ENCODE measurements around the gene RAMACL.

Gene RAMACL

DNA sequence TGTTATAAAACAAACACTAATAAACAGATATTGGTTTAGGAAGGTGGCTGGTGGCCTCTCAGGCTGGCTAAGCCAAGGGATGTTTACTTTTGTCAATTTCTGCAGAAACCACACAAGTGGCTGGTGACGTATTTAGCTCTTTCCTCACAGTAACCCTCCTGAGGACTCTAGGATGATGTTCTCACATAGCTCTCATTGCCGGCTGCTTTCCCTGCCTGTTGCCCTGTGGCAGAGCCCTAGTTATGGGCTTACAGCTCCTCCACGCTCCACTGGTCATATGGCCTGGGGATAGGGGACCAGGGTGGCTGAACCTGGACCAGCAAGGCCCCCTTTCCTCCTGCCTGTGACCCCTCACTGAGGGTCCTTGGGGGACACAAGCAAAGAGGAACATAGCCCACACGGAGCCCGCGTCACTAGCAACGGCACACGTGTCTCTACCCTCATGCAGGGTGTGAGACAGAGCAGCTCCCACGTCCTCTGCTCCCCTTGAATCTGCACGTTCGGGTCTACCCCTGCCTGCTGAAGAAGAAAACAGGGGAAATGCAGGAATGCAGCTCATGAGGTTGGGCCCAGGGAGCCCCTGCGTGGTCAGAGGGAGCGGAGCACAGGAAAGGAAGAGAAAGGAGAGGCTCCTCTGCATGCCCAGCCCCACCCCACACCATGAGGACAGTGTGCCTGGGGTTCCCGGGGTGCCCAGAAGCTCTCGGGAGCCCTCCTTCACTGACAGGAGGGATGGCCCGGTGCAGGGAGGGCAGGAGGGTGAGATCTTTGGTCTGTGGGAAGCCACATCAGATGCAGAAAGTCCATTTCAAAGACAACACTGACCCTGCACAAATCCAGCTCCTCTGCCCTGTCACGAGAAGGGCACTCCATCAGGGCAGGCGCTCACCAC is 13.9 kb downstream of the RAMACL start:
- DNase-seq (ENCODE audit: extremely low read depth, low read depth): no peak
- TF ChIP-seq, protein P1, sequence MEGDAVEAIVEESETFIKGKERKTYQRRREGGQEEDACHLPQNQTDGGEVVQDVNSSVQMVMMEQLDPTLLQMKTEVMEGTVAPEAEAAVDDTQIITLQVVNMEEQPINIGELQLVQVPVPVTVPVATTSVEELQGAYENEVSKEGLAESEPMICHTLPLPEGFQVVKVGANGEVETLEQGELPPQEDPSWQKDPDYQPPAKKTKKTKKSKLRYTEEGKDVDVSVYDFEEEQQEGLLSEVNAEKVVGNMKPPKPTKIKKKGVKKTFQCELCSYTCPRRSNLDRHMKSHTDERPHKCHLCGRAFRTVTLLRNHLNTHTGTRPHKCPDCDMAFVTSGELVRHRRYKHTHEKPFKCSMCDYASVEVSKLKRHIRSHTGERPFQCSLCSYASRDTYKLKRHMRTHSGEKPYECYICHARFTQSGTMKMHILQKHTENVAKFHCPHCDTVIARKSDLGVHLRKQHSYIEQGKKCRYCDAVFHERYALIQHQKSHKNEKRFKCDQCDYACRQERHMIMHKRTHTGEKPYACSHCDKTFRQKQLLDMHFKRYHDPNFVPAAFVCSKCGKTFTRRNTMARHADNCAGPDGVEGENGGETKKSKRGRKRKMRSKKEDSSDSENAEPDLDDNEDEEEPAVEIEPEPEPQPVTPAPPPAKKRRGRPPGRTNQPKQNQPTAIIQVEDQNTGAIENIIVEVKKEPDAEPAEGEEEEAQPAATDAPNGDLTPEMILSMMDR (IDR thresholded peaks at IDR 0.05; ENCODE audit: low read depth, low read length): no peak

DNA sequence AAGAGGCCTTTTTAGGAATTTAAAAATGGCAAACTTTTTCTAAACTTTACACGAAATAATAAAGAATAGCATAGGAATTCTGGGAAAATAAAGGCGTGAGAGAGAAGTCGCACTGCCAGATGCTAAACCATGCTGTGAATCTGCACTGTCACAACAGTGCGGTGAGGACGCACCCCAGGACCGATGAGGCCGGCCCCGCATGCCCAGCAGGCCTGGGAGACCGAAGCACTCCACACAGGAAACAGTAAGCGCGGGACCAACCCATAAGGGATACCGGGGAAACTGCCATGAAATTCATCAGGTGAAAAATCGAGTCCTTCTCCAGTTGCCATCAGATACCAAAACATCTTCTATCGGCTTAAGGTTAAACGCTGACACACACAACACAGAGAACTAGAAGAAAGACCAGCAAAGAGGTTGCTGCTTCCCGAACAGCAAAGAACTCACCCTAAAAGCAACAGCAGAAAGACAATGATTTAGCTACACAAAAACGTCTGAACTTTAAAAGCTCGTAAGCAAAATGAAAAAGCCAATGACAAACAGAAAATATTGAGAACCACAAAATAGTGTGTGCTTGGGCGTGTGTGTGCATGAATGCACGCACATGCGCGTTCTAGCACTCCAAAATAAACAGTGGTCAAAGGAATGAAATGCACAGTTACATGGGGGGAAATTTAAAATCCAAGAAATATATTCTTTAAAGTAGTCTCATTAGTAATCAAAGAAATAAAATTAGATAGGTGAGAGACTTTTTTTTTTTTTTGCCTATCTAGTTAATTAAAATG is 15.4 kb downstream of the RAMACL start:
- no peak for DNase-seq (ENCODE audit: extremely low read depth, low read depth)
- TF ChIP-seq, protein P1 (IDR thresholded peaks at IDR 0.05; ENCODE audit: low read depth, low read length): no peak

DNA sequence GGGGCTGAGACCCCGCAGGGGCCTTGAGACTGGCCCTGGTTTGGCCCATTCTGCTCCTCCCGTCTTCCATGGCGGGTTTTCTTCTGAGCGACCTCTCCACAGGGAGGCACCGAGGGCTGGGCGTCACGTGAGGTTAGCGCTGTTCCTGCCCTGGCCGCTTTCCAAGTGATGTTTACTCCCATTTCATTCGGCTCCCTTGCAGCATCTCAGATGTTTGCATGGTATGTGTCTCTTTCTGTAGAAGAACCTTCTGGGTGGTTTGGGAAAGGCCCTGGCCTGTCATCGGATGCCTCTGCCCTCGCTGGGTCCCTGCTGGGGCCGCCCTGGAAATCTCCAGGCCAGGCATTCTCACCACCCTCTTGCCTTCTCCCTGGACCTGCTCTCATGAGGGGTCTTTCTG is 17.3 kb downstream of the RAMACL start:
- DNase-seq (ENCODE audit: extremely low read depth, low read depth): no peak
- TF ChIP-seq, protein P1 (IDR thresholded peaks at IDR 0.05; ENCODE audit: low read depth, low read length): no peak

DNA sequence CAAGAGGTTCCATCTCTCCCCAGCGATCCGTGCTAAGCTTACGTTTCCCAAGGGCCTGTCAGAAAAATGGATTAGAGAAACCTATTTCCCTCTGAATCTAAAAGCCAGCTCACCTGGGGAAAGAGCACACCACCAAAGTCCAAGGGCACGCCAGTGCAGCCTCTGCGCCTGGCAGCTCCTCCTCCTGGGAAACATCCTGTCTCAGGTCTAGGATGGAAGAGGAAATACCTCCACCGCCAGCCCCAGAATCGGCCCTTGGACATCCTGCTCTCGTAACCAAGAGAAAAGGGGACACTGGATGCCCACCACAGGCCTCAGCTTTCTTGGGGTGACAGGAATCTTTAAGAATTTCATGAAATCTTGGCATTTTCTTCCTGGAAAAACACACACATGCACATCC is 18.7 kb downstream of the RAMACL start:
- no peak for DNase-seq (ENCODE audit: extremely low read depth, low read depth)
- TF ChIP-seq, protein P1 (IDR thresholded peaks at IDR 0.05; ENCODE audit: low read depth, low read length): no peak

DNA sequence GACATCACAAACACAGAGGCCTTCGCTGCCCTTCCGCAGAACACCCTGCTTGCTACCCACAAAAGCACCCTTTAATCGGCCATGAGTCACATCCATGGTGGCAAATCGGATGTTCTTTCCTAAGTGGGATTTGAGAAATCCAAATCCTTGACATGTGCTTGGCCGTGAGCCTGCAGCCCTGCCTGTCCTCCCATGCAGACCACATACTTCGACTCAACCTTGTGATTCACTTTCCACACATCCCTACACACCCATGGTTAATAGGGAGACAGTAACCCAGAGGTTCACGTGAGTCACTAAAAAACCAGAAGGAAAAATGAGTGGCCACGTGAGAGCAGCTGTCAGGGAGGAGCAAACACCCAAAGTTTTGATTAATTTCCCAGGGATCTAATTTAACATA is 19.4 kb downstream of the RAMACL start:
- DNase-seq (ENCODE audit: extremely low read depth, low read depth): peak; percentile 52
- TF ChIP-seq, protein P1 (IDR thresholded peaks at IDR 0.05; ENCODE audit: low read depth, low read length): no peak

DNA sequence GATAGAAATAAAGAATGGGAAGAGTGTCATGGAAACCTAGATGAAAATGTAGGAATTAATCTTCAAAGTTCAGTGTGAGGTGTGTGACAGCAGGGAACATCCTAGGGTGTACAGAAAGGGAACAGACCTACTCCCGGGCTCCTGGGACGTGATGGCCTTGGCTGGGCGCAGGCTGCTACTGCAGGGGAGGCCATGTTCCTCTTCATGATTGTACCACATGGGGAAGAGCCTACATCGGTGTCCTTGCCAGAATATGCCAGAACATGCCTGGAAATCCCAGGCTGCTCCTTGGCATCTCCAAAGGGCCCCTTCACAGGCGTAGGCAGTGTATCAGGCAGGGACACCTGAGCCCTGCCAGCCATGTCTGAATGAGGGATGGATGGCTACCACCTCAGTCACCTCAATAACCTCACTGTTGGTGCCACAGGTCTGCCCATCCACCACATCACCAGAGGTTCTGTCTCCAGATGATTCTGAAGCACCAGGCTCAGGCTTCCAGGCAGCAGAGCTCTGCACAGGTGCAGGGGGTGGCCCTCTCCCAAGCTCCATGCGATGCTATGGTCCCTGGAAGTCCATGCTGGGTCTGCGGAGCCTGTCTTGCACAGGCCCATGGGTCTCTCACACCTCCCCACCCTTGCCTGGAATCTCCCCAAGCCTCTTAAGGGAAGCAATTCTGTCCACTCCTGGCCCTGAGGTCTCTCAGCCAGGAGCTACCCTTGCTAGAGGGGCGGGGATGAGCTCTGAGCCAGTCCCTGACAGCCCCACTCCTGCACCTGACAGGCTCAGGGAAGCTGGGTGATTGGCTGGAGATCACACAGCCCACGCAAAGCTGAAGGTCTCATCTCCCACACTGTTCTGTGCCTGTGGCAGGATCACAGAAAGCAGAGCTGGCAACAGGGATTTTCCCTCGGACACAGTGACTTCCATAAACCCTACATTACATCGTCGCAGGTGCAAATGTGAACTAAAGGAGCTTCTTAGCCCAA is 20.2 kb downstream of the RAMACL start:
- no peak for DNase-seq (ENCODE audit: extremely low read depth, low read depth)
- TF ChIP-seq, protein P1 (IDR thresholded peaks at IDR 0.05; ENCODE audit: low read depth, low read length): no peak

Data from AG09319 (cell line).